22Rv1 (cell line): Measurements from ENCODE around the gene FOXP4.

Experiments
- CTCF ChIP-seq: fragments of 450-650 bp; IDR thresholded peaks from 2 replicates; pipeline ENCODE4 v1.5.1; 2017; ENCODE audit warnings: mild to moderate bottlenecking
- ZFX ChIP-seq: fragments of 450-650 bp; IDR thresholded peaks from 2 replicates; pipeline ENCODE4 v1.6.1; 2017; ENCODE audit warnings: antibody characterized with exemption, borderline replicate concordance

- TF ChIP-seq CTCF: no peak
- TF ChIP-seq ZFX: no peak
Observed at GRCh38 chr6:41579088-41579610, 33.0 kb downstream of the FOXP4 start.
